LHCN-M2 (cell line): ENCODE results near the gene C12orf50. TPM values are rescaled to one million over a fixed set of nuclear protein-coding genes. Genes with fewer than 3 reads are reported as not detected.
"Not testable (repeated sequence)": the region's sequence is repeated elsewhere in the genome, so short reads cannot be mapped to it uniquely, and the experiment has no call there.

Source experiments
- DNase-seq: peaks from one replicate; pipeline ENCODE4 v3.0.0-alpha.2; 2012; ENCODE audit warnings: low read depth
- total RNA-seq: library from RNA; depleted of rRNA; stranded (reverse); fragments of >200 nt; gene quantifications from 2 replicates; pipeline ENCODE4 v1.2.3, GENCODE V29; 2014; rRNA removed

Gene C12orf50
- total RNA-seq, 1 experiment from 2014 or later: not detected

DNA sequence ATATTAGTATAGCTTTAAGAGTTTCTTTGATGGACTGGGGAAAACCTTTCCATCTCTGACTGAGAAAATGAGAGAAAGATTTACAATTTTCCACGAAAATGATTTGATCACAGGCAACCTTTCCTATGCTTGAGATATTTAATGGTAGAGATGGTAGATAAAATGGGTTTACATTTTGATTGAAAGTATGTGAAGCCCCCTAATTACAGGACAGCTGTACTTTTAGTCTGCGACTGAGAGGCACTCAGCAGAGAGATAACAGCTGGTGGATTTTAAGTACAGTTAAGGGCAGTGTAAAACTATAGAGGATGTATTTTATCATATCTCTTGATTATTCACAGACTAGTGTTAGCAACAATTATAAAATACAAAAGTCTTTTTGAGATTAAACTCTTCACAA is 40.7 kb downstream of the C12orf50 start:
- no peak for DNase-seq

DNA sequence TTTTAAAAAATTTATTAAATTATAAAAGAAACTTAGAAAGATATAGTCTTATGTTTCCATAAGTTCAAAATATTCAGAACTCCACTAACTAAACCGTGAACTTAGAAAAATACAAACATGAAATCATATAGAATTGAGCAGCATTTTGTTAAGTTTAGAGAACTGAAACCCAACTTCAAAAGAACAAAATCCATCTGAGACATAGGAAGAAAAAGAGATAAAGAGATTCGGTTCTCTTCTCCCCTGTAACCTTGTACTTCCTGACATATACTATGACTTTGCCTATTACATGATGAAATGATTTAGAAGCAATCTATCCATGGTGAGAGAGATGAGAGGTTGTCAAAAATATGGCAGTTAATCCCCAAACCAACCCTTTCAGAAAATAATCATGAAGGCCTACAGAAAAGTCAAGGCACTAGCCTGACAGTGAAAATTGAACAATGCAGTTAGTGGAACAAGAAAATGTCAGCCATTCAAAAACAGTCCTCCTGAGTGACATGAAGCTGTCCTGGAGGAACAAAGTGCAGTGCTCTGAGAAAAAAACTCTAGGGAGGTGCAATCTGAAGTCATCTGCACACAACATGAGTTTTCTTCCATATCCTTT is 44.0 kb downstream of the C12orf50 start:
- DNase-seq: no peak

DNA sequence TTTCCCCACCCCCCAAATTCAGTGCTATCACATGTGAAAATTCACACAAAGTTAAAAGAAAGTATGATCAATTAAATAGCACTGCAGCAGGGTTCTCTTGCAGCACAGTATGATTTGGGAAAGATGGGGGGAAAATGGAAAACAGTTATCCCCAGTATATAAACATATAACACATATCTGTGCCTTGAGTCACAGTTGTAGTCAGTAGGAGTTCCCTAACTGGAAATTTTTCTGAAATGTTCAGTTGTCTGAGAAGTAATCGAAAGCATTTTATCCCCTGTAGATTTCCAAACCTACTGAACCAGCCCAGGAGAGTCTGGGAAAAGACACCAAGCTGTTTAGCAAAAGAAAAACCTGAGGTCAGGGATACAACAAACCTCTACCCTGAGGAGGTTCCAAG is 47.0 kb downstream of the C12orf50 start:
- peak; percentile 17 for DNase-seq

DNA sequence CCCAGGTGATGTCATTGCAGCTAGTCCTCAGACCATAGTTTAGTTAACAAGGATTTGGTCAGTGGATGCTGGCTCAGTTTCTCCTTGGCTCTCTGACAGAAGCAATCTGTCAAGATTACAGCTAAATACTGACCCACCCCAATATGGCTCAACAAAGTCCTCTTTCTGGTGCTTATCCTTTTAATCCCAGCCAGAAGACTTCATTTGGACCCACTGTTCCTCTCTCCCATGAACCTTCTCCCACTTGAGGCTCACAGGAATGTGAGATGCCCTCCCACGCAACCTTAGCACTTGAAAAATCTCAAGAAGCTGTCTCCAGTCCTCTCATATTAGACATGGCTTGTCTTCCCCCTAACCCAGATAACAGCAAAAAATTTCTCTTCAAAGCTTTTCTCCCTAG is 47.7 kb downstream of the C12orf50 start:
- no peak for DNase-seq

DNA sequence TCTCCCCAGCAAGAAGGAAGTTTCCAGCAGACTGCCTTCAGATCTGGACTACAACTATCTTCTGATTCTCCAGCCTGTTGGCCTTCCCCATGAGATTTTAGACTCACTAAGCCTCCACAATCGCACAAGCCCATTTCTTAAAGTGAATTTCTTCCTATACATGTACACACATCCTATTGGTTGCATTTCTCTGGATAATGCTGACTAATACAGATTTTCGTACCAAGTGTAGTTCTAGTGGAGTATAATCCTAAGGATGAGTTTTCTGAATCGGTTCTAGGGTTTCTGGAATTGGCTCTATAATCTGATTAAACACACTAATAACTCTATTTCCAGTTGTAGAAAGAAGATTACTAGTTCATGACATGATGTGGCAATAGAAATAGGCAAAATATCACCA is 53.3 kb downstream of the C12orf50 start:
- no peak for DNase-seq

DNA sequence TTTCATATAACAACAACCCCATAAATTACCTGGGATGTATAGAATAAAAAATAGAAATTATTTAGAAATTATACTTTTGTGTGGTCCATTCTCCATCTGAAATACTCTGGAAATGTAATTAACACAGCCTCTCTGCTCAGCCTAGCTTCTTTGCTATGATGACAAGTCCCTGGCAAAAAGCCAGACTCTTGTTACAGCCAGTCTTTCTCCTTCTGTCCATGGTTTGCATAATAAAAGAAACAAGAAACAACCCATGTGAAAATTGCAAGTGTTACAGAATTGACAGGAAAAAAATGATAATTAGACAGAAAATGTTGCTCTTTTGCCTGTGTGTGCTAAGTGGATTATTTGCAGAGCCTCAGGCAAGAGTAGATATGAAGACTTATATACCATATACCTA is 61.3 kb downstream of the C12orf50 start:
- peak; percentile 27 for DNase-seq

DNA sequence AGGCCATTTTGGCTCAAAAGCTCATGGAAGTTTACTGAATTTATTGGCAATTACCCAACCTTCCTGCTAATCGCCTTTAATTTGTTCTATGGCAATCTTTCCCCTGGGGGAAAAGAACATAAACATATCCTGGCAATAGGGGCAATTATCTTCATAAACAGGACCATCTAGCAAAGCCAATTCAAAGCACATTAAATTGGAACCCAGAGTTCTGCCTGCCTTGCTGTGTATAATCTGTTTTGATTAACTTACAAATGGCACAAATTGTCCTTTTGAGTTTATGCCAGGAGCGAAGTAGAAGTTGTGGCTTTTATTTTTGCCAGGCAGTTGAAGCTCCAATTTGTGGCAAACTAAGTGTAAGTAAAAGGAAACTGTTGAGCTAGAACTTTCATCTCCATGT is 68.6 kb downstream of the C12orf50 start:
- DNase-seq: no peak

DNA sequence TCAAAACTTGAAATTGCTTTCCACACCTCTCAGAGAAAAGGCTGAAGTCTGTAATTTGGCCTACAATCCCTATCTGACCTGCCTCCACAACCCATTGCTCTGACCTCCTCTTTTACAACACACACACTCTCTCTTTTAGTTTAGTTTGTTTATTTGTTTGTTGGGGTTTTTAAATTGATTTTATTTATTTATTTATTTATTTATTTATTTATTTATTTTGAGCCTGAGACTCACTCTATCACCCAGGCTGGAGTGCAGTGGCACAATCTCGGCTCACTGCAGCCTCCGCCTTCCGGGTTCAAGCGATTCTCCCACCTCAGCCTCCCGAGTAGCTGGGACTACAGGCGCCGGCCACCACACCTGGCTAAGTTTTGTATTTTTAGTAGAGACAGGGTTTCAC is 75.2 kb downstream of the C12orf50 start:
- not testable (repeated sequence) for DNase-seq

DNA sequence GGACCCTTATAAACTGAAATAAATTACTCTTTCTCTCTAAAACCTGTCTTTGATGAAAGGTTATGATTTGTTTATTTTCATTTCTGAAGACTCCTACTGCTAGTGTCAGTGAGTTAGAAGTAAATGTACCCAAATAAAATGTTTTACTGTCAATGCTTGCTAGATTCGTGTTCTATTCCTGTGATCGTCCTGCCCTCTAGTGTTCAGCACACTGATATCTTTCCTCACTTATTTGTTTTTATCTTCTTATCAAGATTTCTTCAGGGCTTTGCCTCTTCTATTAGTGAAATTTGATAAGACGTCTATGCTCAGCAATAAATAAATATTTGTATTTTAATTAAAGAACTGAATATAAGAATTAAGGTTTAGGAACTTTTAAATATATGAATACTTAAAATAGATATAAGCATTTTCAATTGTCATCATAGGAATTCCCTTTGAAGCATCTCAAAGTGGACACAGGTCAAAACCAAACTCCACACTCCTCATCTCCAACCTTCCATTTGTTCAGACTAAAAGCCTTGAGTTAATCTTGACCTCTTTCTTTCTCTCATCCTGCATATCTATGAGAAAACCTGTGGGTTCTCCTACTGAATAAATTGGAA is 75.8 kb downstream of the C12orf50 start:
- DNase-seq: peak; percentile 58

DNA sequence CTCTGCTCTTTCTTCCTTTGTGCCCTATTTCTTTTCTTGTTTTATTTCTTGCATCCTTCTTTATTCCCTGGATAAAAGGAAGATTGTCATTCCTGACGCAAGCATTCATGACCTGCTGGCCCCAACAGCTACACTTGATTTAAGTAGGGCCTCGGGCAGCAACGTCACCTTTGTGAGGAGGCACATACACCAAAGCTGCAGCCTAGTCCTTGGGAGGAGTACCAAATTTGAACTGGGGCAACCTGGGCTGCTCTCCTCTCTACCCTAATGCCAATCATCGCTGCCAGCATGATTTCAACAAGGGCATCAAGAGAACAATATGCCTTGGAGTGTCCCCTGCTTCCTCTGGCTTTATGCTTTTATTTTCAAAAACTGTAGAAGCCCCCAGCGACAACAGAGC is 76.4 kb downstream of the C12orf50 start:
- no peak for DNase-seq

DNA sequence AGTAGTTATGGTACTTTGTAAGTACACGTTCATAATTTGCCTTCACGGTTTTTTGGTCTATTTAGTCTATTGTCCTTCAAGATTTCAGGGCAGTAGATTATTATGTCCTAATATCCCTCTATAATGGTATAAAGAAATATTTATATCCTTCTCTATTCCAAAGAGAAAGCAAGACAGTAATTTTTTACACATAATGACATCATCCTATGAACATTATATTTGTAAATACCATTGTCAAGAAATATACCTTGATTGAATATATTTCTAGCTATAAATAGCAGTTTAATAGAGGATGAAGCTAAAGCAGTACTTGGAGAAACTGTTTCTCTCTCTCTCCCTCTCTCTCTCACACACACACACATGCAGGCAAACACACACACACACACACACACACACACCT is 77.0 kb downstream of the C12orf50 start:
- no peak for DNase-seq

DNA sequence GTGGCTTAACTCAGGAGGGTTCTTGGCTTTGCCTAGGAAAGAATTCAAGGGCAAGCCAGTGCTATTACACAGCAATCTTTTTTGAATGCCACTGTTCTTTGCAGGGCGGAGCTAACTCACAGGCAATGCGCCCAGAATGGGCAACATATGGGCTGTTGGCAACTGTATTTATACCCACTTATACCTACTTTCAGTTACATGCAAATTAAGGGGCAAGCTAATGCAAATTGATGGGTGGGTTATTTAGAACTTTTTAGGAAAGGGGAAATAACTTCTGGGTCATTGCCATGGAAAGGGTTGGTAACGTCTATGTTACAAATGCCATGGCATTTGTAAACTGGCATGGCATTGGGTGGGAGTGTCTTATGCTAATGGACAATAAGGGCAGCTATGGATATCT is 85.4 kb downstream of the C12orf50 start:
- no peak for DNase-seq

DNA sequence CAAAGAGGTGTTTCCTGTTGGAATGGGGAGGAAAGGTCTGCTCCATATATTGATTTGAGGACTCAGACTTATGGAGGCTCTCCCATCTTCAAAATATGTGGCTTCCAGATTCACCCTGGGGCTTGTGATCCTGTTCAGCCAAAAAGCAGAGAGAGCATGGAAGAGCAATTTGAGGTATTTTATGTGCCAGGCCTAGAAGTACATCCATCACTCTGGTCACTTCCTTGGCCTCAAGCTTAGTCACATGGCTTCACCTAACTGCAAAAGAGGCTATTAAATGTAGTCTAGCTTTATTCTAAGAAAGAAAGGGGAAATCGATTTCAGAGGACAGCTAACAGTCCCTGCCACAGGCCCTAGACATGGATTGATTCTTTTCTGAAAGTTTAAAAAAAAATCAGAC is 86.2 kb downstream of the C12orf50 start:
- DNase-seq: no peak

DNA sequence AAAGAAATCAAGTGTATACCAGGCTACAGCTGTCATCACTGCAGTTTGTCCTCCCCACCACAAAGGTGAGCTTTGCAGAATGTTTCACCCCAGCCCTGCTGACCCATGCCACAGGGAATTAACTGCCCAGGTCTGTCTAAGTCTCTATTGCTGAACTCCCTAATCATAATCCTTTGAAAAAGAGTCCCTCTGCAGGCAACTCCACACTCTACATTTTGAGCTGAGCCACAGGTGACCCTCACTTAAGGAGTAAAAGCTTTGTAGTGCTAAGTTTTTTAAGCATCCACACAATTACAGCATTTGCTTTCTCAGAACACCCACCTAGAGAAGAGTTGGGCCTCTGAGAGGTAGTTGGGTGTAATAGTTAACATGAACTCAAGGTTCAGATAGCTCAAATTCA is 90.0 kb downstream of the C12orf50 start:
- no peak for DNase-seq

DNA sequence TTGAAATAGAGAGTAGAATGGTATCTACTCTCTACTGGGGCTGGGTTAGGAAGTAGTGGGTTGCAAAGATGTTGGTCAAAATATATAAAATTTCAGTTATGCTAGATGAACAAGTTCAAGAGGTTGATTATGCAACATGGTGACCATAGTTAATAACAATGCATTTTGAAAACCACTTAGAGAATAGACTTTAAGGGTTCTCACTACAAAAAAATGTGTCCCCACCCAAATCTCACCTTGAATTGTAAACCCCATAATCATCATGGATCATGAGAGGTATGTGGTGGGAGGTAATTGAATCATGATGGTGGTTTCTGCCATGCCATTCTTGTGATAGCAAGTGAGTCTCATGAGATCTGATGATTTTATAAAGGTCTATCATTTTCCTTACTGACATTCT is 94.0 kb downstream of the C12orf50 start:
- DNase-seq: no peak

DNA sequence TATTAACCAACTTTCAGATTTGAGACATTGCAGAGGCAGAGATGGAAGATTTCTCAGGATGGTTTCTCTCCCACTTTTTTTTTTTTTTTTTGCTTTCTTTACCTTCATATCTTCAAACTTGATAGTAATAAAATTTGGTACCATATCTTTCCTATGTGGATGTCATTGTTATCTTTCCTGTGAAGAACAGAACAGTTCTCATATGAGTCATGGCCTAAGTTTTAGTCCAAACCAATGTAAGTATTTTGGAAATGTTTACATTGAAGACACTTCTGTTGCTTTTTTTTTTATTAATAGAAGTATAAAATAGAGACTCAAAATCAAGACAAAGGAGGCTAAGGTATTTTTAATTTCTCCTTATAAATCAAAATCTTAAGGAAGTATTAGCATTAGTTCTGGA is 95.2 kb downstream of the C12orf50 start:
- DNase-seq: no peak

DNA sequence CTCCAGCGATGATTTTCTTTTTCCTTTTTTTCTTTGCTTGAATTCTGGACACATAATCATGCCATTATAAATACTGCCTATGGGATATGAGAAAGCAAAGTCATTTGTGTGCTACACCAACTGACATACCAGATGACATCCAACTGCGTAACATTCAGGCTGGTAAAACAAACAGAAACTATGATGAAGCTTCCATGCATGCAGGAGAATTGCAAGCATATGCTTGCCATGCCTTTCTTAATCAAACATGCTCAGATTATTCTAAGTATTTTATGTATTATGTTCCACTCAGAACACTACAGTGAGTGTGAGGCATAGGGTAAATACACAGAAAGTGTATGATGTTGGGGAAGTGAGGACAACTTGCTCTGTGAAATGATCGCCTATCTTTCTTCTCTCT is 97.4 kb downstream of the C12orf50 start:
- no peak for DNase-seq

DNA sequence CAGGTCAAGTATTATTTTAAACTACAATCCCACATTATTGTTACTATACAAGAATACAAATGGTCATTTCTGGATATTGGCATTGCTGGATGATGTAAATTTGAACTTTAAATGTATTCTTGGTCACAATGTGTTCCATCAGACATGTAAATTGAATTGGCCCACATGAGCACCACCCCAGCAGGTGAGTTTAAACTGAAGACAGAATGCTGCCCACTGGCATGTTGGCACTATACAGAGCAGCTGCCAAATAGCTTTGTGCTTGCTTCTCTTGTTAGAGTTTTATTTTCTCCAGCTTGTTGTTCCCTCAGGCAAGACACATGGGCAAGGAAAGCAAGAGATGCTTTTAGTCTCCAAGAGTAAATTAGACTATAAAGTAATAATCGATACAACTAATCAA is 98.6 kb downstream of the C12orf50 start:
- peak; percentile 36 for DNase-seq

Other genes starting within 250 kb of the C12orf50 start
- 19.8 and 22.8 TPM in 2 replicates for gene CEP290, start 112.7 kb upstream of the C12orf50 start, total RNA-seq
- gene TMTC3, start 112.9 kb upstream of the C12orf50 start, total RNA-seq: 40.7 and 41.8 TPM in 2 replicates